Measurements from ENCODE around the gene PLCB1. TPM values are rescaled to one million over a fixed set of nuclear protein-coding genes. Genes with fewer than 3 reads are reported as not detected.
"Not testable (repeated sequence)": the region's sequence is repeated elsewhere in the genome, so short reads cannot be mapped to it uniquely, and the experiment has no call there.

PLCB1 gene
- total and polyA plus RNA-seq, 2 experiments from 2014 or later, result 6.7 to 20.5 TPM

GRCh38 chr20:8373579-8373978 lies 241.5 kb downstream of the PLCB1 start:
- no peak for DNase-seq (ENCODE audit: low spot score)
- no peak overlapping the region for H3K4me3 ChIP-seq
- no peaks in the 10 kb centered on the region for H3K9me2 ChIP-seq (replicated peaks; ENCODE audit: insufficient read depth)
- H3K27ac ChIP-seq, result no peak overlapping the region
- no peaks in the 10 kb centered on the region for H3K36me3 ChIP-seq (replicated peaks; ENCODE audit: insufficient read depth, low read depth)
- no peaks in the 10 kb centered on the region for H3K27me3 ChIP-seq
- H4K20me1 ChIP-seq (ENCODE audit: insufficient read depth, poor library complexity, severe bottlenecking), result no peaks in the 10 kb centered on the region
- no peak overlapping the region for H3K4me2 ChIP-seq
- H2AFZ ChIP-seq, result no peak overlapping the region
- no peak for TF ChIP-seq EZH2phosphoT487 (IDR thresholded peaks at IDR 0.05; ENCODE audit: low read depth, severe bottlenecking, unreplicated experiment)
- no peak for TF ChIP-seq CTCF (IDR thresholded peaks at IDR 0.05; ENCODE audit: poor library complexity)
- no peaks in the 10 kb centered on the region for H3K79me2 ChIP-seq
- WGBS (ENCODE audit: low lambda C conversion rate, missing lambda C conversion rate), result 95% methylated on average over 1 of the region's 1 CpG
- H3K9me3 ChIP-seq (ENCODE audit: low read depth), result no peaks in the 10 kb centered on the region
- H3K4me1 ChIP-seq (ENCODE audit: insufficient read depth), result no peaks in the 10 kb centered on the region

GRCh38 chr20:8375898-8376297 lies 243.8 kb downstream of the PLCB1 start:
- 97% methylated on average over 2 of the region's 2 CpGs for WGBS (ENCODE audit: low lambda C conversion rate, missing lambda C conversion rate)
- H3K4me2 ChIP-seq, result no peak overlapping the region
- no peaks in the 10 kb centered on the region for H3K9me3 ChIP-seq (ENCODE audit: low read depth)
- DNase-seq (ENCODE audit: low spot score), result no peak
- no peaks in the 10 kb centered on the region for H3K36me3 ChIP-seq (replicated peaks; ENCODE audit: insufficient read depth, low read depth)
- no peaks in the 10 kb centered on the region for H3K4me1 ChIP-seq (ENCODE audit: insufficient read depth)
- H4K20me1 ChIP-seq (ENCODE audit: insufficient read depth, poor library complexity, severe bottlenecking), result no peaks in the 10 kb centered on the region
- H3K4me3 ChIP-seq, result no peak overlapping the region
- H3K27me3 ChIP-seq, result no peaks in the 10 kb centered on the region
- no peaks in the 10 kb centered on the region for H3K79me2 ChIP-seq
- no peaks in the 10 kb centered on the region for H3K9me2 ChIP-seq (replicated peaks; ENCODE audit: insufficient read depth)
- H3K27ac ChIP-seq, result no peak overlapping the region
- TF ChIP-seq EZH2 (IDR thresholded peaks at IDR 0.05; ENCODE audit: borderline replicate concordance) (no peak), CTCF (IDR thresholded peaks at IDR 0.05; ENCODE audit: poor library complexity) (no peak), EZH2phosphoT487 (IDR thresholded peaks at IDR 0.05; ENCODE audit: low read depth, severe bottlenecking, unreplicated experiment) (no peak)
- H2AFZ ChIP-seq, result no peak overlapping the region

DNA sequence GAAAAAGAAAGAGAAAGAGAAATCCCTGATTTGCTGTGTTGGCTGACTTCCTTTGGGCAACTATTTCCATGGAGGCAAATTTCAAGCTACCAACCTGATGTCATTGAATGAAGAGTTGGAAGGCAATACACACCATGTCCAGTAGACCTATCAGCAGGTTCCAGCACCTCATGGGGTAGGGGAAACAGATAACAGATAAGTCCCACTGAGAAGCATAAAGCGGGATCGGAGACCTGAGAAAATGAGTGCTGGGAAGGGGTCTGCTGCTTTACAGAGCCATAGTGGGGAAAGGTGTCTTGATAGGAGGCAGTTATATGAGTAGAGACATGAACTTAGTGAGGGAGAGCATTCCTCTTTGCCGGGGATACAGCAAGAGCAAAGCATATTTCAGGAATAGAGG lies 244.9 kb downstream of the PLCB1 start:
- H3K9me2 ChIP-seq (replicated peaks; ENCODE audit: insufficient read depth), result no peaks in the 10 kb centered on the region
- no peak overlapping the region for H2AFZ ChIP-seq
- no peaks in the 10 kb centered on the region for H3K4me1 ChIP-seq (ENCODE audit: insufficient read depth)
- DNase-seq (ENCODE audit: low spot score), result no peak
- no peaks in the 10 kb centered on the region for H3K79me2 ChIP-seq
- no peaks in the 10 kb centered on the region for H3K36me3 ChIP-seq (replicated peaks; ENCODE audit: insufficient read depth, low read depth)
- H3K9me3 ChIP-seq (ENCODE audit: low read depth), result no peaks in the 10 kb centered on the region
- no peak overlapping the region for H3K27ac ChIP-seq
- 81% methylated on average over 3 of the region's 3 CpGs for WGBS (ENCODE audit: low lambda C conversion rate, missing lambda C conversion rate)
- H3K4me2 ChIP-seq, result no peak overlapping the region
- no peaks in the 10 kb centered on the region for H3K27me3 ChIP-seq
- no peaks in the 10 kb centered on the region for H4K20me1 ChIP-seq (ENCODE audit: insufficient read depth, poor library complexity, severe bottlenecking)
- no peak overlapping the region for H3K4me3 ChIP-seq
- no peak for TF ChIP-seq CTCF (IDR thresholded peaks at IDR 0.05; ENCODE audit: poor library complexity)
- no peak for TF ChIP-seq EZH2 (IDR thresholded peaks at IDR 0.05; ENCODE audit: borderline replicate concordance)
- no peak for TF ChIP-seq EZH2phosphoT487 (IDR thresholded peaks at IDR 0.05; ENCODE audit: low read depth, severe bottlenecking, unreplicated experiment)

DNA sequence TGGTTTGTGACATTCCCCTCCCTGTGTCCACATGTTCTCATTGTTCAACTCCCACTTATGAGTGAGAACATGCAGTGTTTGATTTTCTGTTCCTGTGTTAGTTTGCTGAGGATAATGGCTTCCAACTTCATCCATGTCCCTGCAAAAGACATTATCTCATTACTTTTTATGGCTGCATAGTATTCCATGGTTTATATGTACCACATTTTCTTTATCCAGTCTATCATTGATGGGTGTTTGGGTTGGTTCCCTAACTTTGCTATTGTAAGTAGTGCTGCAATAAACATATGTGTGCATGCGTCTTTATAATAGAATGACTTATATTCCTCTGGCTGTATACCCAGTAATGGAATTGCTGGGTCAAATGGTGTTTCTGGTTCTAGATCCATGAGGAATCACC lies 247.1 kb downstream of the PLCB1 start:
- H3K36me3 ChIP-seq (replicated peaks; ENCODE audit: insufficient read depth, low read depth); H2AFZ ChIP-seq; H3K27ac ChIP-seq; H3K27me3 ChIP-seq; H3K4me1 ChIP-seq (ENCODE audit: insufficient read depth); H3K9me2 ChIP-seq (replicated peaks; ENCODE audit: insufficient read depth); H3K9me3 ChIP-seq (ENCODE audit: low read depth); H3K4me3 ChIP-seq; DNase-seq (ENCODE audit: low spot score); H3K4me2 ChIP-seq; H3K79me2 ChIP-seq; H4K20me1 ChIP-seq (ENCODE audit: insufficient read depth, poor library complexity, severe bottlenecking): not testable (repeated sequence)
- whole genome bisulfite sequencing (ENCODE audit: low lambda C conversion rate, missing lambda C conversion rate), result 97% methylated on average over 1 of the region's 1 CpG

Measured in hepatocyte (in vitro differentiated cells).